ENCODE results near the gene NSUN5. TPM values are rescaled to one million over a fixed set of nuclear protein-coding genes. Genes with fewer than 3 reads are reported as not detected.

The NSUN5 gene
- total RNA-seq, 2 experiments from 2014 or later = 66.7 to 67.7 TPM

GRCh38 chr7:73351447-73352167 lies 43.0 kb upstream of the NSUN5 start:
- intact Hi-C loops (cut with micrococcal nuclease; ENCODE audit: unreplicated experiment) = no loop called here
- POLR2A ChIA-PET = no interaction called here
- no peaks in the 10 kb centered on the region for H3K4me1 ChIP-seq (ENCODE audit: insufficient read depth, low read length, poor library complexity, severe bottlenecking)
- DNase-seq (ENCODE audit: low spot score) = no peak
- TF ChIP-seq EZH2phosphoT487 (IDR thresholded peaks at IDR 0.05; ENCODE audit: borderline replicate concordance, low read depth, low read length) (no peak), CTCF (conservative IDR thresholded peaks at IDR 0.05; ENCODE audit: low read length) (no peak)
- no peak overlapping the region for H3K4me3 ChIP-seq (ENCODE audit: low read depth, low read length, poor library complexity, severe bottlenecking)
- no peak overlapping the region for H2AFZ ChIP-seq (ENCODE audit: low read length)
- H4K20me1 ChIP-seq (ENCODE audit: insufficient read depth, low read length) = no peaks in the 10 kb centered on the region
- H3K9me2 ChIP-seq (ENCODE audit: insufficient read depth, low read length) = no peaks in the 10 kb centered on the region
- no peaks in the 10 kb centered on the region for H3K79me2 ChIP-seq (ENCODE audit: insufficient read depth, low read depth, low read length)
- no TSS peak for BruUV-seq (replicated peaks)
- H3K27ac ChIP-seq (ENCODE audit: low read depth, low read length, poor library complexity, severe bottlenecking) = no peak overlapping the region
- H3K36me3 ChIP-seq (ENCODE audit: insufficient read depth, low read length) = no peaks in the 10 kb centered on the region
- H3K4me2 ChIP-seq (ENCODE audit: low read length) = no peak overlapping the region
- CTCF ChIA-PET (ENCODE audit: unreplicated experiment) = no interaction called here
- no peaks in the 10 kb centered on the region for H3K9me3 ChIP-seq (ENCODE audit: low read length)

- intact Hi-C loops (cut with micrococcal nuclease; ENCODE audit: unreplicated experiment) = no loop called here
- Histone ChIP-seq H3K4me1 (ENCODE audit: insufficient read depth, low read length, poor library complexity, severe bottlenecking) (peaks cover 7% of the 10 kb centered on the region), H3K4me2 (ENCODE audit: low read length) (no peak overlapping the region), H3K9me3 (ENCODE audit: low read length) (no peaks in the 10 kb centered on the region), H3K27ac (ENCODE audit: low read depth, low read length, poor library complexity, severe bottlenecking) (no peak overlapping the region), H2AFZ (ENCODE audit: low read length) (no peak overlapping the region), H3K9me2 (ENCODE audit: insufficient read depth, low read length) (no peaks in the 10 kb centered on the region), H3K4me3 (ENCODE audit: low read depth, low read length, poor library complexity, severe bottlenecking) (no peak overlapping the region), H3K36me3 (ENCODE audit: insufficient read depth, low read length) (no peaks in the 10 kb centered on the region), H3K79me2 (ENCODE audit: insufficient read depth, low read depth, low read length) (no peaks in the 10 kb centered on the region), H4K20me1 (ENCODE audit: insufficient read depth, low read length) (no peaks in the 10 kb centered on the region)
- DNase-seq (ENCODE audit: low spot score) = no peak
- POLR2A ChIA-PET = no interaction called here
- CTCF ChIA-PET (ENCODE audit: unreplicated experiment) = no interaction called here
- TF ChIP-seq CTCF (conservative IDR thresholded peaks at IDR 0.05; ENCODE audit: low read length) (no peak), EZH2phosphoT487 (IDR thresholded peaks at IDR 0.05; ENCODE audit: borderline replicate concordance, low read depth, low read length) (no peak)
- BruUV-seq (replicated peaks) = no TSS peak
Measured at GRCh38 chr7:73350306-73351068, 41.9 kb upstream of the NSUN5 start.

- Histone ChIP-seq H3K4me3 (ENCODE audit: low read depth, low read length, poor library complexity, severe bottlenecking) (no peak overlapping the region), H2AFZ (ENCODE audit: low read length) (no peak overlapping the region), H4K20me1 (ENCODE audit: insufficient read depth, low read length) (no peaks in the 10 kb centered on the region), H3K9me3 (ENCODE audit: low read length) (no peaks in the 10 kb centered on the region), H3K36me3 (ENCODE audit: insufficient read depth, low read length) (no peaks in the 10 kb centered on the region), H3K79me2 (ENCODE audit: insufficient read depth, low read depth, low read length) (no peaks in the 10 kb centered on the region), H3K9me2 (ENCODE audit: insufficient read depth, low read length) (no peaks in the 10 kb centered on the region), H3K4me2 (ENCODE audit: low read length) (no peak overlapping the region), H3K27ac (ENCODE audit: low read depth, low read length, poor library complexity, severe bottlenecking) (no peak overlapping the region), H3K4me1 (ENCODE audit: insufficient read depth, low read length, poor library complexity, severe bottlenecking) (peaks cover 9% of the 10 kb centered on the region)
- intact Hi-C loops (cut with micrococcal nuclease; ENCODE audit: unreplicated experiment) = no loop called here
- no TSS peak for BruUV-seq (replicated peaks)
- TF ChIP-seq CTCF (conservative IDR thresholded peaks at IDR 0.05; ENCODE audit: low read length) = no peak
- TF ChIP-seq EZH2phosphoT487 (IDR thresholded peaks at IDR 0.05; ENCODE audit: borderline replicate concordance, low read depth, low read length) = no peak
- ChIA-PET CTCF (ENCODE audit: unreplicated experiment) (interaction anchor here (0.6 kb wide), 1 partner anchor 8 kb away, joined by 3 read pairs; no protein-coding TSS in a partner anchor), POLR2A (interaction anchor here (0.6 kb wide), 1 partner anchor 512 kb away, joined by 4 read pairs; no protein-coding TSS in a partner anchor)
- no peak for DNase-seq (ENCODE audit: low spot score)
Measured at GRCh38 chr7:73349763-73350162, 41.1 kb upstream of the NSUN5 start.
